PFSK-1 (cell line): ENCODE measurements around the gene B3GALT4.

Experiments used
- POLR2AphosphoS5 ChIP-seq: IDR thresholded peaks from 2 replicates; pipeline ENCODE4 v1.6.1; 2012; ENCODE audit warnings: low read depth, mild to moderate bottlenecking, control low read depth, low read length, moderate library complexity
- TAF1 ChIP-seq: IDR thresholded peaks from 2 replicates; pipeline ENCODE4 v1.6.1; 2012; ENCODE audit warnings: low read length, control low read depth, borderline replicate concordance; ENCODE audit not compliant: insufficient read depth
- TF ChIP-seq, protein P1 (sequence below), 2 experiments: IDR thresholded peaks; 2 replicates each; pipeline versions ENCODE4 v1.6.1 to v1.8.0; 2011 to 2012; ENCODE audit warnings: low read depth in 2 of 2, low read length in 2 of 2, control low read depth in 1 of 2, inconsistent platforms in 1 of 2, mild to moderate bottlenecking in 1 of 2, moderate library complexity in 1 of 2; ENCODE audit not compliant: insufficient read depth in 1 of 2

DNA sequence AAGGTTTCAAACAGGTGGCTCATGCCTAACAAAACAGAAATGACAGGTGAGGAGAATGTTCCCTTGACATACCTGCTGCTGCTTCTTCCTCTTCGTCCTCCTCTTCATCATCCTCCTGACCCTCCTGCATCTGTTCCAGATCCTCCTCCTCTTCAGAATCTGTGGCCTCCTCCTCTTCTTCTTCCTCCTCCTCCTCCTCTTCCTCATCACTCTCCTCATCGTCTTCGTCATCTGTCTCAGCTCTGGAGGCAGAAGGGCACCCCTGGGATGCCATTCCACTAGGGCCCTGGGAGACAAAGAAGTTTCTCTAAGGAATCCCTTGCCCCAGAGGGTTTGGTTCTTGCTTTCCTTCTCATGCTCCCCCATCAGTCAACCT is 43.0 kb downstream of the B3GALT4 start:
- TF ChIP-seq POLR2AphosphoS5 (no peak), TAF1 (no peak)
- TF ChIP-seq, protein P1, sequence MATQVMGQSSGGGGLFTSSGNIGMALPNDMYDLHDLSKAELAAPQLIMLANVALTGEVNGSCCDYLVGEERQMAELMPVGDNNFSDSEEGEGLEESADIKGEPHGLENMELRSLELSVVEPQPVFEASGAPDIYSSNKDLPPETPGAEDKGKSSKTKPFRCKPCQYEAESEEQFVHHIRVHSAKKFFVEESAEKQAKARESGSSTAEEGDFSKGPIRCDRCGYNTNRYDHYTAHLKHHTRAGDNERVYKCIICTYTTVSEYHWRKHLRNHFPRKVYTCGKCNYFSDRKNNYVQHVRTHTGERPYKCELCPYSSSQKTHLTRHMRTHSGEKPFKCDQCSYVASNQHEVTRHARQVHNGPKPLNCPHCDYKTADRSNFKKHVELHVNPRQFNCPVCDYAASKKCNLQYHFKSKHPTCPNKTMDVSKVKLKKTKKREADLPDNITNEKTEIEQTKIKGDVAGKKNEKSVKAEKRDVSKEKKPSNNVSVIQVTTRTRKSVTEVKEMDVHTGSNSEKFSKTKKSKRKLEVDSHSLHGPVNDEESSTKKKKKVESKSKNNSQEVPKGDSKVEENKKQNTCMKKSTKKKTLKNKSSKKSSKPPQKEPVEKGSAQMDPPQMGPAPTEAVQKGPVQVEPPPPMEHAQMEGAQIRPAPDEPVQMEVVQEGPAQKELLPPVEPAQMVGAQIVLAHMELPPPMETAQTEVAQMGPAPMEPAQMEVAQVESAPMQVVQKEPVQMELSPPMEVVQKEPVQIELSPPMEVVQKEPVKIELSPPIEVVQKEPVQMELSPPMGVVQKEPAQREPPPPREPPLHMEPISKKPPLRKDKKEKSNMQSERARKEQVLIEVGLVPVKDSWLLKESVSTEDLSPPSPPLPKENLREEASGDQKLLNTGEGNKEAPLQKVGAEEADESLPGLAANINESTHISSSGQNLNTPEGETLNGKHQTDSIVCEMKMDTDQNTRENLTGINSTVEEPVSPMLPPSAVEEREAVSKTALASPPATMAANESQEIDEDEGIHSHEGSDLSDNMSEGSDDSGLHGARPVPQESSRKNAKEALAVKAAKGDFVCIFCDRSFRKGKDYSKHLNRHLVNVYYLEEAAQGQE (IDR thresholded peaks at IDR 0.05; ENCODE audit: insufficient read depth in 1 of 2, low read depth in 2 of 2, low read length in 2 of 2) = no peak
